ENCODE measurements around the gene SNF8.

SNF8 gene

DNA sequence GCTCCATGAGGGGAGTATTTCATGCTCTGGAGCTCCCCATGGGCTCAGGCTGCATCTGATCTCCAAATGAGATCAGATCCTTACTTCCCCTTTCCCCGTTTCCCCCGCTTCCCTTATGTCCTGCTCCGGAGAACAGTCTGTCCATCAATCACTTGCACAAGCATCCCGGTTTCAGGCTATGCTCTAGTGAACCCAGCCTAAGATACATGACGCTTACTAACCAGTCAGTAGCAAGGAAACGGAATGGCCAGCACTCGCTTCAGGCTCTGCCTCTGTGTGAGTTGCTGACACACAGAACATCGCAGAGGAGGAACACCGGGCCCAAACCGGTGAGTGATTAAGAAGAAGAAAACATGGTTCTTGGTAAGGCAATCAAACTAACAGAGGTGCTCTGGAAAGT lies 61.5 kb downstream of the SNF8 start:
- DNase-seq, result no peak

GRCh38 chr17:48882272-48882671 lies 62.4 kb downstream of the SNF8 start:
- DNase-seq, result no peak

Measured in effector CD8-positive, alpha-beta T cell (primary cell).